ENCODE data around the gene KCNK6. TPM values are rescaled to one million over a fixed set of nuclear protein-coding genes. Genes with fewer than 3 reads are reported as not detected.

The KCNK6 gene
- 0.12 TPM for polyA plus RNA-seq (2012; ENCODE audit: insufficient read depth, insufficient read length, low read depth)

GRCh38 chr19:38319421-38320258 lies at the start of gene KCNK6:
Gene KCNK6, plus strand, starts transcription at chr19:38319845. Its CDS starts 106 bp downstream, at chr19:38319951.
- H3K9me3 ChIP-seq, result no peaks in the 10 kb centered on the region
- peaks cover 31% of the 10 kb centered on the region for H3K27me3 ChIP-seq
- peak within 1 kb of the TSS; percentile 32 for H3K4me3 ChIP-seq (ENCODE audit: low read depth, low read length)
- no peak for TF ChIP-seq CTCF (IDR thresholded peaks at IDR 0.05; ENCODE audit: low read depth, low read length)
- peaks cover 2% of the 10 kb centered on the region; the same call in 1 of the 2 replicates for H3K4me1 ChIP-seq
- DNase-seq, result no peak
- H3K36me3 ChIP-seq, result no peaks in the 10 kb centered on the region

- Histone ChIP-seq H3K4me3 (ENCODE audit: low read depth, low read length) (no peak overlapping the region), H3K36me3 (no peaks in the 10 kb centered on the region), H3K4me1 (no peaks in the 10 kb centered on the region), H3K27me3 (no peaks in the 10 kb centered on the region), H3K9me3 (no peaks in the 10 kb centered on the region)
- no peak for TF ChIP-seq CTCF (IDR thresholded peaks at IDR 0.05; ENCODE audit: low read depth, low read length)
- DNase-seq, result no peak
Measured at GRCh38 chr19:38270587-38271167, 49.0 kb upstream of the KCNK6 start.

GRCh38 chr19:38273499-38273898 lies 46.1 kb upstream of the KCNK6 start:
- Histone ChIP-seq H3K27me3 (no peaks in the 10 kb centered on the region), H3K4me3 (ENCODE audit: low read depth, low read length) (no peak overlapping the region), H3K9me3 (no peaks in the 10 kb centered on the region), H3K4me1 (no peaks in the 10 kb centered on the region), H3K36me3 (no peaks in the 10 kb centered on the region)
- no peak for TF ChIP-seq CTCF (IDR thresholded peaks at IDR 0.05; ENCODE audit: low read depth, low read length)
- DNase-seq, result no peak

GRCh38 chr19:38274739-38275138 lies 44.9 kb upstream of the KCNK6 start:
- no peaks in the 10 kb centered on the region for H3K4me1 ChIP-seq
- no peaks in the 10 kb centered on the region for H3K36me3 ChIP-seq
- no peak for TF ChIP-seq CTCF (IDR thresholded peaks at IDR 0.05; ENCODE audit: low read depth, low read length)
- no peak overlapping the region for H3K4me3 ChIP-seq (ENCODE audit: low read depth, low read length)
- no peak for DNase-seq
- H3K9me3 ChIP-seq, result no peaks in the 10 kb centered on the region
- H3K27me3 ChIP-seq, result no peaks in the 10 kb centered on the region

GRCh38 chr19:38276942-38277517 lies 42.6 kb upstream of the KCNK6 start:
- H3K4me1 ChIP-seq, result no peaks in the 10 kb centered on the region; the same call in 1 of the 2 replicates
- DNase-seq, result no peak

More at GRCh38 chr19:38276942-38277517, 42.6 kb upstream of the KCNK6 start:
- no peaks in the 10 kb centered on the region for H3K36me3 ChIP-seq
- no peak for TF ChIP-seq CTCF (IDR thresholded peaks at IDR 0.05; ENCODE audit: low read depth, low read length)
- H3K9me3 ChIP-seq, result no peaks in the 10 kb centered on the region
- H3K27me3 ChIP-seq, result no peaks in the 10 kb centered on the region
- H3K4me3 ChIP-seq (ENCODE audit: low read depth, low read length), result no peak overlapping the region
